ENCODE data around the gene ZBTB9. TPM values are rescaled to one million over a fixed set of nuclear protein-coding genes. Genes with fewer than 3 reads are reported as not detected.

ZBTB9 gene
- total RNA-seq, 2 experiments from 2014 or later = 5.5 to 5.7 TPM

GRCh38 chr6:33428224-33428965 lies 26.0 kb upstream of the ZBTB9 start:
- intact Hi-C loops (cut with DNase I, micrococcal nuclease) = loop anchor here (2.0 to 5.0 kb wide), 4 partner anchors 18 to 156 kb away; partner anchors contain the start of genes PHF1 (in 1 of the 2), RPS18 (in 1 of the 2), VPS52 (in 1 of the 2) and ZBTB9 (in 1 of the 2)
- Histone ChIP-seq H3K4me3 (ENCODE audit: low read length) (peak overlapping the region; percentile 71), H3K9me3 (ENCODE audit: control insufficient read depth in 1 of 2, insufficient read depth in 1 of 2, low read length in 2 of 2) (no peaks in the 10 kb centered on the region), H3K36me3 (ENCODE audit: insufficient read depth, low read length) (peaks cover 11% of the 10 kb centered on the region), H3K4me1 (ENCODE audit: insufficient read depth, low read length) (peaks cover 77% of the 10 kb centered on the region), H3K27me3 (ENCODE audit: control insufficient read depth in 1 of 2, insufficient read depth in 2 of 2, low read length in 2 of 2) (no peaks in the 10 kb centered on the region), H3K27ac (ENCODE audit: low read depth in 1 of 2, low read length in 2 of 2) (peak overlapping the region; percentile 64 to 73)
- Mint-ChIP-seq H3K27me3 (no peaks in the 10 kb centered on the region), H3K36me3 (ENCODE audit: low read depth) (peaks cover 13% of the 10 kb centered on the region), H3K4me1 (ENCODE audit: low read depth) (peaks cover 87% of the 10 kb centered on the region), H3K4me3 (peak overlapping the region; percentile 93), H3K9me3 (no peaks in the 10 kb centered on the region), H3K27ac (peak overlapping the region; percentile 92)
- DNase-seq (peak in 4 of 14 experiments; percentile 35 to 70 (median 58)), ATAC-seq (ENCODE audit: poor library complexity) (peak; percentile 1)
- ChIA-PET CTCF (interaction anchor here (0.7 to 1.4 kb wide), 4 partner anchors 11 to 152 kb away, joined by 3 to 6 read pairs (median 4); partner anchors contain the start of genes BAK1 and PHF1), POLR2A (interaction anchor here (0.6 to 4.7 kb wide), 8 partner anchors 11 to 457 kb away, joined by 3 to 60 read pairs (median 9); partner anchors contain the start of genes CUTA, RPS18, SYNGAP1 and ZBTB22)
- TF ChIP-seq CTCF (IDR thresholded peaks at IDR 0.05) = peak; percentile 58

- H3K4me1 Mint-ChIP-seq (ENCODE audit: low read depth) = peaks cover 84% of the 10 kb centered on the region
- ATAC-seq (ENCODE audit: poor library complexity) (no peak), DNase-seq (no peak)
- TF ChIP-seq CTCF (IDR thresholded peaks at IDR 0.05) = no peak
- H3K27me3 Mint-ChIP-seq = no peaks in the 10 kb centered on the region
- POLR2A ChIA-PET = interaction anchor here (0.7 to 4.7 kb wide), 10 partner anchors 12 to 457 kb away, joined by 3 to 60 read pairs (median 10); partner anchors contain the start of genes CUTA, SYNGAP1, ZBTB22 and ZBTB9
- no peaks in the 10 kb centered on the region for H3K9me3 ChIP-seq (ENCODE audit: control insufficient read depth in 1 of 2, insufficient read depth in 1 of 2, low read length in 2 of 2)
- H3K27ac Mint-ChIP-seq = peak overlapping the region; percentile 92
- H3K36me3 Mint-ChIP-seq (ENCODE audit: low read depth) = peaks cover 19% of the 10 kb centered on the region
- no peaks in the 10 kb centered on the region for H3K9me3 Mint-ChIP-seq
- peak overlapping the region; percentile 93 for H3K4me3 Mint-ChIP-seq
- peaks cover 77% of the 10 kb centered on the region for H3K4me1 ChIP-seq (ENCODE audit: insufficient read depth, low read length)
- CTCF ChIA-PET = interaction anchor here (1.0 to 1.4 kb wide), 2 partner anchors 12 to 151 kb away, joined by 3 to 6 read pairs; partner anchors contain the start of gene BAK1
- peak overlapping the region; percentile 64 to 73 for H3K27ac ChIP-seq (ENCODE audit: low read depth in 1 of 2, low read length in 2 of 2)
- peak overlapping the region; percentile 71 for H3K4me3 ChIP-seq (ENCODE audit: low read length)
- H3K27me3 ChIP-seq (ENCODE audit: control insufficient read depth in 1 of 2, insufficient read depth in 2 of 2, low read length in 2 of 2) = no peaks in the 10 kb centered on the region
- intact Hi-C loops (cut with DNase I, micrococcal nuclease) = loop anchor here (1.0 to 5.0 kb wide), 5 partner anchors 18 to 157 kb away; partner anchors contain the start of genes KIFC1 (in 1 of the 2), PHF1 (in 1 of the 2), RPS18 (in 1 of the 2) and VPS52 (in 1 of the 2)
- peaks cover 10% of the 10 kb centered on the region for H3K36me3 ChIP-seq (ENCODE audit: insufficient read depth, low read length)
Observed at GRCh38 chr6:33428966-33429749, 25.2 kb upstream of the ZBTB9 start.

GRCh38 chr6:33429750-33430052 lies 24.7 kb upstream of the ZBTB9 start:
- CTCF ChIA-PET = interaction anchor here (1.4 kb wide), 1 partner anchor 150 kb away, joined by 6 read pairs; the partner anchor contains the start of gene BAK1

More at GRCh38 chr6:33429750-33430052, 24.7 kb upstream of the ZBTB9 start:
- DNase-seq (peak in 4 of 14 experiments; percentile 43 to 85 (median 59)), ATAC-seq (ENCODE audit: poor library complexity) (peak; percentile 13)
- peaks cover 10% of the 10 kb centered on the region for H3K36me3 ChIP-seq (ENCODE audit: insufficient read depth, low read length)
- no peak for TF ChIP-seq CTCF (IDR thresholded peaks at IDR 0.05)
- POLR2A ChIA-PET = interaction anchor here (1.1 to 4.7 kb wide), 14 partner anchors 12 to 281 kb away, joined by 3 to 60 read pairs (median 10); partner anchors contain the start of genes CUTA, RPS18, SYNGAP1 and UQCC2
- intact Hi-C loops (cut with DNase I, micrococcal nuclease) = loop anchor here (1.0 to 10.0 kb wide), 10 partner anchors 13 to 805 kb away; partner anchors contain the start of genes HMGA1 (in 1 of the 2), KIFC1 (in 1 of the 2), LEMD2 (in 1 of the 2) and PHF1 (in 1 of the 2)
- peak overlapping the region; percentile 71 for H3K4me3 ChIP-seq (ENCODE audit: low read length)
- no peaks in the 10 kb centered on the region for H3K27me3 ChIP-seq (ENCODE audit: control insufficient read depth in 1 of 2, insufficient read depth in 2 of 2, low read length in 2 of 2)
- H3K4me1 ChIP-seq (ENCODE audit: insufficient read depth, low read length) = peaks cover 71% of the 10 kb centered on the region
- H3K27ac ChIP-seq (ENCODE audit: low read depth in 1 of 2, low read length in 2 of 2) = peak overlapping the region; percentile 64 to 73
- Mint-ChIP-seq H3K9me3 (no peaks in the 10 kb centered on the region), H3K4me1 (ENCODE audit: low read depth) (peaks cover 80% of the 10 kb centered on the region), H3K4me3 (peak overlapping the region; percentile 93), H3K36me3 (ENCODE audit: low read depth) (peaks cover 23% of the 10 kb centered on the region), H3K27ac (peak overlapping the region; percentile 92), H3K27me3 (no peaks in the 10 kb centered on the region)
- no peaks in the 10 kb centered on the region for H3K9me3 ChIP-seq (ENCODE audit: control insufficient read depth in 1 of 2, insufficient read depth in 1 of 2, low read length in 2 of 2)
